ENCODE results near the gene CDR2. TPM values are rescaled to one million over a fixed set of nuclear protein-coding genes. Genes with fewer than 3 reads are reported as not detected.

The CDR2 gene
- total RNA-seq, 1 donor from 2014 or later, result 57.6 TPM

DNA sequence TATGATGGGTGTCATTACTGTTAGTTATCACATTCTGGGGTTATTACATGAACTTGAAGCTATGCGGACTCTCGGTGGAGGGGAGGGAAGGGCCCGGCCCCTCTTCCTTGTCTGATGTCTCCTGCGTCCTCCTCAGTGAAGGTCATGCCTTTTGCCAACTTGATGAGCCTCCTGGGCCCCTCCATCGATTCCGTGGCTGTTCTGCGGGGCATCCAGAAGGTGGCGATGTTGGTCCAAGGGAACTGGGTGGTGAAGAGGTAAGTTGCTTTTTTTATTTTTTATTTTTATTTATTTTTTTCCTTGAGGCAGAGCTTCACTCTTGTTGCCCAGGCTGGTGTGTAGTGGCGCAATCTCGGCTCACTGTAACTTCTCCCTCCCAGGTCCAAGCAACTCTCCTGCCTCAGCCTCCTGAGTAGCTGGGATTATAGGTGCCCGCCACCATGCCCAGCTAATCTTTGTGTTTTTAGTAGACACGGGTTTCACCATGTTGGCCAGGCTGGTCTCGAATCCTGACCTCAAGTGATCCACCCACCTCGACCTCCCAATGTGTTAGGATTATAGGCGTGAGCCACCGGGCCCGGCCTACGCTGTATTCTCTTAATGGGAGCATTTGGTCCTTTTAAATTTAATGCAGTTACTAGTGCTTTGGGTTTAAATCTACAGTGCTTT lies 55.6 kb downstream of the CDR2 start:
- Histone ChIP-seq H2AFZ (ENCODE audit: low read depth, low read length) (no peak overlapping the region), H3K27ac (ENCODE audit: low read depth, low read length) (no peak overlapping the region), H3K4me3 (ENCODE audit: insufficient read depth, low read depth, low read length) (no peak overlapping the region), H3K36me3 (ENCODE audit: insufficient read depth, low read length) (peaks cover 2% of the 10 kb centered on the region), H4K20me1 (ENCODE audit: insufficient read depth, low read length) (peaks cover 22% of the 10 kb centered on the region), H3K9ac (ENCODE audit: low read length) (no peak overlapping the region), H3K79me2 (ENCODE audit: insufficient read depth, low read length) (peaks cover 5% of the 10 kb centered on the region), H3K9me3 (ENCODE audit: insufficient read depth, low read depth, low read length) (no peaks in the 10 kb centered on the region), H3K27me3 (ENCODE audit: insufficient read depth, low read length) (no peaks in the 10 kb centered on the region), H3K4me2 (ENCODE audit: low read length) (no peak overlapping the region), H3K4me1 (ENCODE audit: insufficient read depth, low read length) (no peaks in the 10 kb centered on the region)
- TF ChIP-seq EZH2 (IDR thresholded peaks at IDR 0.05; ENCODE audit: insufficient read depth, low read length), result no peak
- TF ChIP-seq, protein P1, sequence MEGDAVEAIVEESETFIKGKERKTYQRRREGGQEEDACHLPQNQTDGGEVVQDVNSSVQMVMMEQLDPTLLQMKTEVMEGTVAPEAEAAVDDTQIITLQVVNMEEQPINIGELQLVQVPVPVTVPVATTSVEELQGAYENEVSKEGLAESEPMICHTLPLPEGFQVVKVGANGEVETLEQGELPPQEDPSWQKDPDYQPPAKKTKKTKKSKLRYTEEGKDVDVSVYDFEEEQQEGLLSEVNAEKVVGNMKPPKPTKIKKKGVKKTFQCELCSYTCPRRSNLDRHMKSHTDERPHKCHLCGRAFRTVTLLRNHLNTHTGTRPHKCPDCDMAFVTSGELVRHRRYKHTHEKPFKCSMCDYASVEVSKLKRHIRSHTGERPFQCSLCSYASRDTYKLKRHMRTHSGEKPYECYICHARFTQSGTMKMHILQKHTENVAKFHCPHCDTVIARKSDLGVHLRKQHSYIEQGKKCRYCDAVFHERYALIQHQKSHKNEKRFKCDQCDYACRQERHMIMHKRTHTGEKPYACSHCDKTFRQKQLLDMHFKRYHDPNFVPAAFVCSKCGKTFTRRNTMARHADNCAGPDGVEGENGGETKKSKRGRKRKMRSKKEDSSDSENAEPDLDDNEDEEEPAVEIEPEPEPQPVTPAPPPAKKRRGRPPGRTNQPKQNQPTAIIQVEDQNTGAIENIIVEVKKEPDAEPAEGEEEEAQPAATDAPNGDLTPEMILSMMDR (IDR thresholded peaks at IDR 0.05; ENCODE audit: insufficient read depth, low read depth, low read length), result peak; percentile 28
- H3K27me3 Mint-ChIP-seq (ENCODE audit: low read depth, unreplicated experiment), result no peaks in the 10 kb centered on the region
- peaks cover 13% of the 10 kb centered on the region for H3K36me3 Mint-ChIP-seq (ENCODE audit: low read depth, unreplicated experiment)
- no peak overlapping the region for H3K4me3 Mint-ChIP-seq (ENCODE audit: unreplicated experiment)
- H3K27ac Mint-ChIP-seq (ENCODE audit: unreplicated experiment), result no peak overlapping the region
- DNase-seq (ENCODE audit: low read depth) (no peak), FAIRE-seq (no peak)
- H3K4me1 Mint-ChIP-seq (ENCODE audit: low read depth, unreplicated experiment), result no peaks in the 10 kb centered on the region
- no peaks in the 10 kb centered on the region for H3K9me3 Mint-ChIP-seq (ENCODE audit: unreplicated experiment)

DNA sequence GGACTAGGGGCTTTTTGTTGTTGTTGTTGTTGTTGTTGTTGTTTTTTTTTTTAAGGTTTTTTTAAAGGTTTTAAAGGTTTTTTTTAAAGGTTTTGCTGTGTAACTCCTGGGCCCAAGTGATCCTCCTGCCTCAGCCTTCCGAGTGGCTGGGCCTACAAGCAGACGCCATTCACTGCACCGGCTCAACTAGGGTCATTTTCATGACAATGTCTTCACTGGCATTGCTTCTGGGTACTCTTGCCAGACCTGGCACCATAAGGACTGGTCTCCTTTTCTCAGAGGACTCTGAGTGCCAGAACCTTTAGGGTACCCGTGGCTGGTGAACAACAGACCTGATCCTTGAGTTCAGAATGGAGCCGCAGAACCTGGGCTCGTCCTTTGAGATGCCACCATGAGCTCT lies 56.8 kb downstream of the CDR2 start:
- Histone ChIP-seq H3K27me3 (ENCODE audit: insufficient read depth, low read length) (no peaks in the 10 kb centered on the region), H3K9ac (ENCODE audit: low read length) (no peak overlapping the region), H3K36me3 (ENCODE audit: insufficient read depth, low read length) (peaks cover 2% of the 10 kb centered on the region), H3K9me3 (ENCODE audit: insufficient read depth, low read depth, low read length) (no peaks in the 10 kb centered on the region), H3K79me2 (ENCODE audit: insufficient read depth, low read length) (peaks cover 5% of the 10 kb centered on the region), H2AFZ (ENCODE audit: low read depth, low read length) (no peak overlapping the region), H3K27ac (ENCODE audit: low read depth, low read length) (no peak overlapping the region), H3K4me3 (ENCODE audit: insufficient read depth, low read depth, low read length) (no peak overlapping the region), H3K4me2 (ENCODE audit: low read length) (no peak overlapping the region), H4K20me1 (ENCODE audit: insufficient read depth, low read length) (peaks cover 22% of the 10 kb centered on the region), H3K4me1 (ENCODE audit: insufficient read depth, low read length) (no peaks in the 10 kb centered on the region)
- no peak overlapping the region for H3K27ac Mint-ChIP-seq (ENCODE audit: unreplicated experiment)
- no peaks in the 10 kb centered on the region for H3K27me3 Mint-ChIP-seq (ENCODE audit: low read depth, unreplicated experiment)
- no peak overlapping the region for H3K4me3 Mint-ChIP-seq (ENCODE audit: unreplicated experiment)
- H3K4me1 Mint-ChIP-seq (ENCODE audit: low read depth, unreplicated experiment), result no peaks in the 10 kb centered on the region
- FAIRE-seq (no peak), DNase-seq (ENCODE audit: low read depth) (no peak)
- H3K36me3 Mint-ChIP-seq (ENCODE audit: low read depth, unreplicated experiment), result peaks cover 16% of the 10 kb centered on the region
- no peaks in the 10 kb centered on the region for H3K9me3 Mint-ChIP-seq (ENCODE audit: unreplicated experiment)
- TF ChIP-seq, protein P1 (IDR thresholded peaks at IDR 0.05; ENCODE audit: insufficient read depth, low read depth, low read length), result no peak
- no peak for TF ChIP-seq EZH2 (IDR thresholded peaks at IDR 0.05; ENCODE audit: insufficient read depth, low read length)

DNA sequence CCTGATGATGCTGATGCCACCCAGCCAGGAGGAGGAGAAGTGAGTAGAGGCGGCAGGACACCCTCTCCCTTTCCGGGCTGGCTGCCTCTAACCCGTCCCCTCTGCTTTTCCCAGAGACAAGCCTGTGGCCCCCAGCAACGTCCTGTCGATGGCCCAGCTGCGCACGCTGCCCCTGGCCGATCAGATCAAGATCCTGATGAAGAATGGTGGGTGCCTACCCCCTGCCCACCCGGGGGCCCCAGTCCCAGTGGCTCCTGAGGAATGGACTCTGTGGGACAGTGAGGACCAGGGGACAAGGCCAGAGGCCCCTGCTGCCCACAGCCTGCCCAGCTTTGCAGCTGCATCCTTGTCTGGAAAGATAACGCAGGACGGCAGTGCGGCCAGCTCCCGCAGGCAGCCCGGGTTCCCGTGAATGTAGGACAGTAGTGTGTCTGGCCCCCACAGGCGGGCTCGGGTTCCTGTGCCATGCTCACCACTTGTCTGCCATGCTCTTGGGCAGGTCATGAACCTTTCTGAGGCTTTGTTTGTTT lies 57.4 kb downstream of the CDR2 start:
- no peaks in the 10 kb centered on the region for H3K27me3 Mint-ChIP-seq (ENCODE audit: low read depth, unreplicated experiment)
- Histone ChIP-seq H3K79me2 (ENCODE audit: insufficient read depth, low read length) (peaks cover 5% of the 10 kb centered on the region), H3K9ac (ENCODE audit: low read length) (no peak overlapping the region), H2AFZ (ENCODE audit: low read depth, low read length) (no peak overlapping the region), H3K36me3 (ENCODE audit: insufficient read depth, low read length) (peaks cover 3% of the 10 kb centered on the region), H3K27ac (ENCODE audit: low read depth, low read length) (no peak overlapping the region), H4K20me1 (ENCODE audit: insufficient read depth, low read length) (peaks cover 17% of the 10 kb centered on the region), H3K4me3 (ENCODE audit: insufficient read depth, low read depth, low read length) (no peak overlapping the region), H3K4me1 (ENCODE audit: insufficient read depth, low read length) (no peaks in the 10 kb centered on the region), H3K4me2 (ENCODE audit: low read length) (no peak overlapping the region), H3K9me3 (ENCODE audit: insufficient read depth, low read depth, low read length) (no peaks in the 10 kb centered on the region), H3K27me3 (ENCODE audit: insufficient read depth, low read length) (no peaks in the 10 kb centered on the region)
- H3K36me3 Mint-ChIP-seq (ENCODE audit: low read depth, unreplicated experiment), result peaks cover 14% of the 10 kb centered on the region
- TF ChIP-seq, protein P1 (IDR thresholded peaks at IDR 0.05; ENCODE audit: insufficient read depth, low read depth, low read length), result no peak
- TF ChIP-seq EZH2 (IDR thresholded peaks at IDR 0.05; ENCODE audit: insufficient read depth, low read length), result no peak
- no peaks in the 10 kb centered on the region for H3K4me1 Mint-ChIP-seq (ENCODE audit: low read depth, unreplicated experiment)
- FAIRE-seq, result no peak
- no peaks in the 10 kb centered on the region for H3K9me3 Mint-ChIP-seq (ENCODE audit: unreplicated experiment)
- no peak for DNase-seq (ENCODE audit: low read depth)
- no peak overlapping the region for H3K27ac Mint-ChIP-seq (ENCODE audit: unreplicated experiment)
- no peak overlapping the region for H3K4me3 Mint-ChIP-seq (ENCODE audit: unreplicated experiment)

All from astrocyte (in vitro differentiated cells and primary cell).